PC-3 (cell line): ENCODE measurements around the gene NABP1.

Experiments
- EZH2 ChIP-seq: fragments of 300-600 bp; sonication (generic); IDR thresholded peaks from one replicate; pipeline ENCODE4 v1.6.1; 2017; ENCODE audit warnings: antibody characterized with exemption, mild to moderate bottlenecking, low read length; ENCODE audit not compliant: unreplicated experiment
- TF ChIP-seq, protein P1 (sequence below): fragments of 300-600 bp; sonication (generic); conservative IDR thresholded peaks from 2 replicates; pipeline ENCODE4 v1.5.1; 2017; ENCODE audit warnings: antibody characterized with exemption, low read depth, mild to moderate bottlenecking, low read length

- TF ChIP-seq, protein P1, sequence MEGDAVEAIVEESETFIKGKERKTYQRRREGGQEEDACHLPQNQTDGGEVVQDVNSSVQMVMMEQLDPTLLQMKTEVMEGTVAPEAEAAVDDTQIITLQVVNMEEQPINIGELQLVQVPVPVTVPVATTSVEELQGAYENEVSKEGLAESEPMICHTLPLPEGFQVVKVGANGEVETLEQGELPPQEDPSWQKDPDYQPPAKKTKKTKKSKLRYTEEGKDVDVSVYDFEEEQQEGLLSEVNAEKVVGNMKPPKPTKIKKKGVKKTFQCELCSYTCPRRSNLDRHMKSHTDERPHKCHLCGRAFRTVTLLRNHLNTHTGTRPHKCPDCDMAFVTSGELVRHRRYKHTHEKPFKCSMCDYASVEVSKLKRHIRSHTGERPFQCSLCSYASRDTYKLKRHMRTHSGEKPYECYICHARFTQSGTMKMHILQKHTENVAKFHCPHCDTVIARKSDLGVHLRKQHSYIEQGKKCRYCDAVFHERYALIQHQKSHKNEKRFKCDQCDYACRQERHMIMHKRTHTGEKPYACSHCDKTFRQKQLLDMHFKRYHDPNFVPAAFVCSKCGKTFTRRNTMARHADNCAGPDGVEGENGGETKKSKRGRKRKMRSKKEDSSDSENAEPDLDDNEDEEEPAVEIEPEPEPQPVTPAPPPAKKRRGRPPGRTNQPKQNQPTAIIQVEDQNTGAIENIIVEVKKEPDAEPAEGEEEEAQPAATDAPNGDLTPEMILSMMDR: no peak
- TF ChIP-seq EZH2: no peak
Measured at GRCh38 chr2:191677646-191678436, at the start of gene NABP1.
